GM19372 (cell line): ENCODE data around the gene NAP1L4.
A peak's percentile ranks its signal among the peaks of the same experiment; 100 is the strongest.

Experiments
- ATAC-seq: cut with Tn5 transposase; IDR thresholded peaks from one replicate; pipeline ENCODE4 v1.9.1; 2021; ENCODE audit warnings: mild to moderate bottlenecking, low read depth, moderate library complexity; ENCODE audit not compliant: unreplicated experiment

The NAP1L4 gene, protein sequence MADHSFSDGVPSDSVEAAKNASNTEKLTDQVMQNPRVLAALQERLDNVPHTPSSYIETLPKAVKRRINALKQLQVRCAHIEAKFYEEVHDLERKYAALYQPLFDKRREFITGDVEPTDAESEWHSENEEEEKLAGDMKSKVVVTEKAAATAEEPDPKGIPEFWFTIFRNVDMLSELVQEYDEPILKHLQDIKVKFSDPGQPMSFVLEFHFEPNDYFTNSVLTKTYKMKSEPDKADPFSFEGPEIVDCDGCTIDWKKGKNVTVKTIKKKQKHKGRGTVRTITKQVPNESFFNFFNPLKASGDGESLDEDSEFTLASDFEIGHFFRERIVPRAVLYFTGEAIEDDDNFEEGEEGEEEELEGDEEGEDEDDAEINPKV

DNA sequence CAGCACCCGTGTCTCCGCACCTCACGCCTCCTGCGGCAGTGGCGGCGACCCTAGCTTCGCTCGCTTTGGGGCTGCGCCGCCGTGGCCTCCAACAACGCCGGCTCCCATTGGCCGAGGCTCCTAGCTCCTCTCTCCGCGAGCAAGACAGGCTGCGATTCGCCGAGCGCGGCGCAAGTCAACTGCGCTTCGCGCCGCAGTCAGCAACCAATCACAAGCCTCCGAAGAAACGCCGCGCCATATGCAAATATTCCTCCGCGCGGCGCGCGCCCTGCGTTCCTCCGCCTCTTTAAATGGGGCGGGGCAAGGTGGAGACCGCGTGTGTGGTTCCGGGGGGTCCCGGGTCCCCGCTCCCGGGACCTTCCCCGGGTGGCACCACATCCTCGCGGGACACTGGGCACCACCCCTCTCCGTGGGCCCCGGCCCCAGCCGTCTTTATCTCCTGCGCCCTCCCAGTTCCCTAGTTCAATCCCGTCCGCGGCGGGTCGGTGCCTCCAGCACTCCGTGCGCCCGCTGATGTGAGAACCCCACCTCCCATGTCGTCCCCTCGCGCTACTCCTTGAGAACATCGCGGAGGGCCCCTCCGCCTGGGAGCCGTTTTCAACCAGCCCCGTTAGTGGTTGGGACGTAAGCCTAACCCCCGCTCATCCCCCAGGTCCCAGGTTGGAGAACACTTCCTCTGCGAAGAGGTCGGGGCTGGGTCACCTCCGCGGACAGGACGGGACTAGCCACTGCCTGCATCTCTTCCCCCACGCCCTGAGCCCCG is at the start of gene NAP1L4:
Gene NAP1L4 (minus strand): TSS at position 96 of the 763 bp plus-strand sequence. CDS start 13,109 bp downstream, outside the sequence.
- peak; percentile 84 for ATAC-seq

DNA sequence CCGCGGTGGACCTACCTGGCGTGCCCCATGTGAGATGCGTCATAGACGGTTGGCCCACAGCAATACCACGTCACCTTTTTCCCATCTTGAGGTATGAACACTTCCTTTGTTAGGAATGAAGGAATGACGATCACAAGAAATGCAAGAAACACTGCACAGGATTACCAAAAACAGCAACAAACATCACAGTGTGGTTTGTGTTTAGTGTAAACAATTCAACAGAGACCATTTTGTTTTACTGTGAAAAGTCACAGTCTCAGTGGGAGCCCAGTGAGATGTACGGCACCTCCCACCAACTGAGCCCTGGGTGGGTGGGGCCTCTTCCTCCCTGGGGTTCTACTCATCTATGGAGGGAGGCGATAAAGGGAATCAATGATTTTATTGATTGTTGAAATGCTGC is 48.8 kb upstream of the NAP1L4 start:
- ATAC-seq = no peak

DNA sequence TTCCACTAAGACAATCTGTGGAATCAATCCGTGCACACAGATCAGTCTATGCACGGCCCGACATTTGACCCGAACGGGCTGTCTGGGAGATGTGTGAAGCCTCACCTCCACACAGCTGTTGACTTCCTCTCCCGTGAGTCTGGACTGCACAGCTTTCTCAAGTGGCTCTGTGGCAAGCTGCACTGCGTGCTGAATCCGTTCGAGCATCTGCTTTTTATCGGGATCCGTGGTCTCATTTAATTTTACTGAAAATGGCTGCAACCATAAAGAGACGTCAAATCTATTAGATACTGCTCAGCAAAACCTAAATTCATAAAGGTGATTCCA is 45.8 kb upstream of the NAP1L4 start:
- no peak for ATAC-seq

DNA sequence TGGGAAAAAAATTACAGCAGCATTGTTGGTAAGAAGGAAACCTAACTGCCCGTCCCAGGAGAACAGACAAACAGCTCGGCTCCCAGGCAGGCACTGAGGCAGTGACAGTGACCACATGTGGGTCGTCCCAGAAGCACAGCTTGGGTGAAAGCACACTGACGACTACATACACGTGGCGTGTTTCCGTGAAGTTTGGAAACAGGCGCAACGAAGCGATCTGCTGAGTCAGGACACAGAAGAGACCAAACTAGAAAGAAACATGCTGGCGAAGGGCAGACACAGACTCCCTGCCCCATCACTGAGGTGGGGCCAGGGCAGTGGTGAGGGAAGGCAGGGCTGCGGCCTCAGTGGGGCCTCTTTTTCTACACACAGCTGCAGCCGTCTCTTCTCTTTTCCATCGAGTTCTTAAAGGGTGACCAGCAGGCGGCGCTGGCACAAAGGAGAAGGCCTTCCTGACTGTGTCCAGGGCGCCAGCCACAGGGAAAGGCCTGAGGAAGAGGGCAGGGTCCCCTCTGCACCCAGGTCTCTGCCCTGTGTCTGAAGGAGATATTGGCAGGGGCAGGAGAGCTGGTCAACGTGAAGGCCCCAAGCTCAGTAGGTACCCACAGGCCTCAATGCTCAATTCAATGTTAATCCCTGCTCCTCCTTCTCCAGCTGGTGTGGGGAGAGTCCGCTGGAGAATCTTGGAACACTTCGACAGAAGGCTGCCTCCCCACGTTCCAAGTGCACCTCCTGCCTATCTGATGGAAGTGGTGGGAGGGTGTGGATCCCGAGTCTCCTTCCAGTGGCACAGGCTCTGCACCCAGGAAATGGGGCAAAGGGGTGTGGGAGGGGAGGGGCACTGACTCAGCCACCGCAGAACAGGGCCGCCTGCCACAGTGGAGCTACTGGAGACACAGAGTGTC is 45.2 kb upstream of the NAP1L4 start:
- ATAC-seq = no peak

DNA sequence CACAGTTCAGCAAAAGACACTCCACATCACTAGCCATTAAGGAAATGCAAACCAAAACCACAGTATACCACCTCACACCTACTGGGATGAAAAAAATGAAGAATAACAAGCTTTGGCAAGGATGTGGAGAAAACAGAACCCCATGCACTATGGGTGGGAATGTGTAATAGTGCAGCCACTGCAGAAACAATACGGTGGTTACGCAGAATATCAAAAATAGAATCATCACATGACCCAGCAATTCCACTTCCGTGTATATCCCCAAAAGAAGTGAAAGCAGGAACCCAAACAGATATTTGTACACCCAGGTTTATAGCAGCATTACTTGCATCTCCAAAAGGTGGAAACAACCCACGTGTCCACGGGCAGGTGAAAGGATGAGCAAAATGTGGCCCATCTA is 44.3 kb upstream of the NAP1L4 start:
- ATAC-seq = no peak

DNA sequence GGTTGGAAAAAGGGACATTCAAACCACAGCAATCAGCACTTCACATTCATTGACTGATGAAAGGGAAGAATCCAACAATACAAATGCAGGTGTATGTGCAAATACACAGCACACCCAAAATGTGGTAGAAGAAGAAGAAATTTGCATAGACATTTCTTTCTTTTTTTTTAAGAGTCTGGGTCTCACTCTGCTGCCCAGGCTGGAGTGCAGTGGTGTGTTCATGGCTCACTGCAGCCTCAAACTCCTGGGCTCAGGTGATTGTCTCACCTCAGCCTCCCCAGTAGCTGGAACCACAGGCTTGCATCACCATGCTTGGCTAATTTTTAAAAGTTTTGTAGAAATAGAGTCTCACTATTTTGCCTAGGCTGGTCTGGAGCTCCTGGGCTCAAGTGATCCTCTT is 43.2 kb upstream of the NAP1L4 start:
- no peak for ATAC-seq

DNA sequence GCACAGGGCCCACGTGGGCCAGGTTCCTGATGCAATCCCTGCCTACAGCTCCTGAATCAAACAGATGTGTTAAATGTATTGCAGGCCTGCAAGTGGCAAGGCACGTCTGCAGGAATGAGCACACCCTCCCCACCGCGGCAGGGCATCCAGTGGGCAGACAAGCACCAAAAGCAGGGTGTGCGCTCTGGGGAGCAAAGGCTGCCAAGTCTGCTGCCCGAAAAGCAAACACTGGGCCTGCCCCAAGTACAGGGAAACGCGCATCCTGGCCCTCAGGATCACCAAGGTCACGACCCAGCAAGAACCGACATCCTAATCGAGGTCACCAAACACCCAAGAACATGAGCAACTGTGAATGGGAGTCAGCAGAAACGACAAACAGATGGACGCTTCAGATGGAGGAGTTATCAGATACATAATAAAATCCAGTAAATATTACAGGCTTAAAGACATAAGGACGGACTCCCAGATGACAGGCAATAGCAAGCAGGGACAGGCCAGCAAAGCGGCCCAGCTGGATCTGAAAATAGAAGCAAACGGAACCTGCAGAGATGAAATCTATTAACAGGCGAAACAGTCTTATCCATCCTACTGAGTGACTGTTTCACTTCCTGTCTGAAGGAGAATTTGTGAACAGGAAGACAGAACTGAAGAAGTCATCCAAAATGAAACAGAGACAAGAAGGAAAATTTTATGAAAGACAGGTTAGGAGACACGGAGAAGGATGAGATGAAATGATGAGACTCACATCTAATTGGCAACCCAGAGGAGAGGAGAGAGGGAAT is 38.4 kb upstream of the NAP1L4 start:
- no peak for ATAC-seq

DNA sequence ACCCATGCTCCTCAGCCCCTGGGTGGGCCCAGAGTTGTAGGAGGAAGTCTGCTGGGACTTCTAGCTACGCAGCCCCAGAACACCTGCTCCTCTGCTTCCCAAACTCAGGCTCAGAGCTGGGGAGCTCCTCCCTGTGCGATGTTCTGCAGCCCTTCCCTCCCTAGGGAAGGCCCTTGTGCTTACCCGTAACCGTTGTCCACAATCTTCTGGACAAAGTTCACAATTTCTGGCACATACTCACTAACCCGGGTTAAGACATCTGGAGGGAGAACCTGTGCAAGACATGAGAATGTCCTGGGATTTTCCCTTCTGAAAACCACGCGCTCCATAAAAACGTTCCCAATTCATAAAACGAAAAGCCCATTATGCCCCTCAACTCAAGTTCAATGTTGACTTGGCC is 36.7 kb upstream of the NAP1L4 start:
- no peak for ATAC-seq

DNA sequence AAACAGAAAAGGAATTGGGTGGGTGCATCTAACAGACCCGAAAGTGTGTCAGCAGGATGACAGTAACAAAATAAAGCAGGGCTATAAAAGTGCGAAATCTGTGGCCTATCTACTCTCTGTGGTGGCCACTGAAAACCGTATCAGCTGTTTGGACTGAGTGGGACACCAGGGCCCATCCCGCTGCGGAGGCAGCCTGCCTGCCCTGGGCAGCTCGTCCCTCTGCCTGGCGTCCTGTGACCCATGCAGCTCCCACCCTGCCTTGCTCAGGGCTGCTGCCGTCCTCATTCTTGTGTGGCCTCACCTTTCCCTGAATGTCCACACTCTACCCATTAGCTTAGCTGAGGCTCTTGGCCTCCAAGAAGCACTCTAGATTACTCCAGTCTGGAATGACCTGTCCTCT is 34.7 kb upstream of the NAP1L4 start:
- no peak for ATAC-seq

DNA sequence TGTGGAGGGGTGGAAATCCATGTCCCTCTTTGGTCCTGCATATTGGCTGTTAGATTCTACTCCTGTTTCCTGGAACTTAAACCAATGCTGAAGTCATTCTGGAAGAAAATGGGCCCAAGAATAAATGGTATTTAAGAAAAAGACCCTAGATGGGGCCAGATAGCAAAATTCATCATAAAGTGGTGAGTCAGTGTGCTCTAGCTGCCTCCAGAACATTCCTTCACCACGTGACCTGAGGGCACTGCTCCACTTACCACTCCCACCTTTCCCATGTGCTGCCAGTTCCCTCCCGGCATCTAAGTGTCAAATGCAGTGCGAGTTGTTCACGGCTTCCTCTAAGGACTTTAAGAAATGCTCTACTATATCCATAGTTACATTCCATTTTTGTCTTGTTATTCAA is 30.9 kb upstream of the NAP1L4 start:
- ATAC-seq = no peak

DNA sequence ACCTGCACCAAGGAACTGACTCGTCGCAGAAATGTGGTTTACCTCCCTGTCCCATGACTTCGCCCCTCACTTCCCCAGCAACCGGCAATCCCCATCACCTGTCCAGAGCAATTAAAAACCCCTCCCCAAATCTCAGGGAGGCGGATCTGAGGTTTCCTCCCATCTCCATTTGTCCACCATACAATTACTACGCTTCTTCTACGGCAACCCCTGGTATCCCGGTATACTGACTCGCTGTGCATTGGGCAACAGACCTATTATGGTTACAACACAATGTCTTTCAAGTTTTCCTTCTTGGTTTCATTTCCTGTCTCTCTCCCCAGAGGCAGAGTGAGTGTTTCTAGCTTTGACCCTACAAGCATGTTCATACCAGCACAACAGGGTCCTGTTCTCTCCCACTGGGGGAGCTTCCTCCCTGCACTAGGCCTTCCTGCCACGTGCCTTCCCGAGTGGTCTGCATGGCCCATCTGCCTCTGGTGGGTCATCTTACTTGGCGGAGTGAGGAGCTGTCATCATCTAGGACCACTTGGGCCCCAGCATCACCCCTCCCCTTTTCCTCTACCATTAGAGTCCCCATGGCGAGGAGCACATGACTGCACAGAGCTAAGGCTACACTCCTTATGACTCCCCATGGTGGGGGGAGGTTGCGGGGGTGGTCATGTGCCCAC is 30.3 kb upstream of the NAP1L4 start:
- ATAC-seq = no peak

DNA sequence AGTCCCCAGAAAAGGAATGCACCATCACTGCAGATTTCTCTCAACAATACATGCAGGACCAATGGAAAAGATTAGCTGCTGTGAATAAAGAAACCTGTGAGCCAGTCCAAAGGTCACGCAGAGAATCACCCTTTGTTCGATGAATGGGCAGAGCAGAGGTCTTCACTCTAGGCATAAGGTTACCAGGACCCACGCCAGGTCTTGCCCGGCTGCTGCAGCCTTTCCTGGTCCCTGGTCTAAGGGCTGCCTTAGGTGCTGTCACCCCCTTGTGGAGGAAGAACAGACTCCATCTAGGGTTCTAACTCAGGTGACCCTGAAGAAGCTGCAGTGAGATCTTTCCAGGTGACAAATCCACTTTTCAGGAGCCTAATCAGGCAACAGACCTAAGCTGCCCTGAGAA is 29.0 kb upstream of the NAP1L4 start:
- no peak for ATAC-seq

DNA sequence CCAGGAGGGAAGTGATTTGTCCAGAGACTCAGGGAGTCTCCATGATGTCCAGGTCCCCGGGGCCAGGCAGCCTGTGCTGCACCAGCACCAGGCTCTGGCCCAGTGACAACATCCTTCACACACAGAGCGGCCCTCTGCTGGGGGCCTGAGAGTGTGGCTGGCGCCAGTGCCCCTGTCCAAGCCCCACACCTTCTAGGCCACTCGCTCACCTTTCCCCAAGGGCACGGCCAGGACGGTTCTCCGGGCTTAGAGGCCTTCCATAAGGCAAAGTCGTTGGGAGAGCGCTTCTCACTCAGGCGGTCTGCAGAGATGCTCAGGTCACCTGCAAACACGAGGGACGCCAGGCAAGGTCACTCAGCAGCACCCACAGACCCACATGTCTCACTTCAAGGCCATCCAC is 27.9 kb upstream of the NAP1L4 start:
- no peak for ATAC-seq

DNA sequence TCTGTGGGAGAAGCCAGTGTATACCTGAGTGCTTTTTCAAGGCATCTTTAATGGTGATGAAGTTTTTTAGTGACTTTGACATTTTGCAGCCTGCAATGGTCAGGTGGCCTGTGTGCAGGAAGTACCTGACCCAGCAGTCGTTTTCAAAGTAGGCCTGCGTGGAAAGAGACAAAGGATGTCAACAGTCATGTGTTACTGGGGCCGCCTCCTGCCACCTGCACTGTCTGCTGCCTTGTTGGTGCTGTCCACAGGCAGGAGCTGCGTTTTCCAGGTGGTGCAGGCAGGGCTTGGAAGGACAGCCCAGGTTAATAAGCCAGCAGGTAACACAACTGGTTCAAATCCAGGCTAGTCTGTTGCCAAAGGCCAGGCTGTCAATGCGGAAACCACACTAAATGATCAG is 26.5 kb upstream of the NAP1L4 start:
- no peak for ATAC-seq

DNA sequence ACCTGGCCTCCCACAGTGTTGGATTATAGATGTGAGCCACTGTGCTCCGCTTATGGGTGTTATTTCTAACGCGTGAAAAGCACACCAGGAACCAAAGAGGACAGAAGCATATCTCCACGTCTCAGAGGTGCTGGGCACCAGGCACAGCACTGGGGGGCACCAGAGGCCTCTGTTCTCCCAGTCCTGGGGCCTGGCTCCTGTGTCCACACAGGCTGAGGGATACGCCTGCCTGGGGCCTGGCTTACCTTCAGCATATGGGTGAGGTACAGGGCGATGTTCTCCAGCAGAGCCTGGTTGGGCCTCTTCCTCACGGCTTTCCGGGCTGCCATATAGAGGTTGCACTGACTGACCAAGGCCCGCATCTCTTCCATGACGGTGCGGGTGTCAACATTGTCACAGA is 24.7 kb upstream of the NAP1L4 start:
- ATAC-seq = no peak

DNA sequence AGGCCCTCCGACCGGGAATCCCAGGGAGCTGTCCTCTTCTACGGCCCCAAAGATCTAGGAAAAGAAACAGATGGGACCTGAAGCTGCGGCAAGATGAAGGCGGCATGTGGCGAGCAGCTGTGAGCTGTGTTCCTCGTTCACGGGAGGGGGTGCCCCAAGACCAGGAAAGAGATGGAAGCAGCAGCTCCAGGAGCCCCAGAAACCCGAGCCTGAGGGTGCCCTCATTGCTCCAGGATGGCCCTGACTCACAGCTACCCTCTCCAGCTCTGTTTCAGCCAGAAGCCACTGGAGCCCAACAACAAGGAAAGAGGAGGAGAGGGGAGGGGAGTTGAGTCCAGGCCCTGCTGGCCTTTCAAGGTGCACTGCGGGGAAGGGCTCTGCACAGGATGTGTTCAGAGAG is 23.7 kb upstream of the NAP1L4 start:
- ATAC-seq = no peak

DNA sequence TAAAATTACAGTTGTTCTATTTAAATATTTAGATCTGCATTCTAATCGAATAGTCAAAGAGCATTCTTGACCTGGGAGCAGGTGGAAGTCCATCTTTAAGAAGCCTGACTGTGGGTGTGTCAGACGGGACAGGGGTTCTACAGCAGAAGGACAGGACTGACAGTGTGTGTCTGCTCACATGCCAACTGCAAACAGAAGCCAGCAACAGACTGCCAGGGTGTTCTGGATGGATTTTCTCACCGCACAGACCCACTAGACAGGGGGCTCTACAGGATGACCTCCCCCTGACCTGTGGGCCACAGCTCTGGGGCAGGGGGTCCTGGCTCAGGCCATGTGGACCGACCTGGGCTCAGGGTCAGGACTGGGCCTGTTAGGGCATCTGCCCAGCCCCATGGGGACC is 22.8 kb upstream of the NAP1L4 start:
- ATAC-seq = no peak

DNA sequence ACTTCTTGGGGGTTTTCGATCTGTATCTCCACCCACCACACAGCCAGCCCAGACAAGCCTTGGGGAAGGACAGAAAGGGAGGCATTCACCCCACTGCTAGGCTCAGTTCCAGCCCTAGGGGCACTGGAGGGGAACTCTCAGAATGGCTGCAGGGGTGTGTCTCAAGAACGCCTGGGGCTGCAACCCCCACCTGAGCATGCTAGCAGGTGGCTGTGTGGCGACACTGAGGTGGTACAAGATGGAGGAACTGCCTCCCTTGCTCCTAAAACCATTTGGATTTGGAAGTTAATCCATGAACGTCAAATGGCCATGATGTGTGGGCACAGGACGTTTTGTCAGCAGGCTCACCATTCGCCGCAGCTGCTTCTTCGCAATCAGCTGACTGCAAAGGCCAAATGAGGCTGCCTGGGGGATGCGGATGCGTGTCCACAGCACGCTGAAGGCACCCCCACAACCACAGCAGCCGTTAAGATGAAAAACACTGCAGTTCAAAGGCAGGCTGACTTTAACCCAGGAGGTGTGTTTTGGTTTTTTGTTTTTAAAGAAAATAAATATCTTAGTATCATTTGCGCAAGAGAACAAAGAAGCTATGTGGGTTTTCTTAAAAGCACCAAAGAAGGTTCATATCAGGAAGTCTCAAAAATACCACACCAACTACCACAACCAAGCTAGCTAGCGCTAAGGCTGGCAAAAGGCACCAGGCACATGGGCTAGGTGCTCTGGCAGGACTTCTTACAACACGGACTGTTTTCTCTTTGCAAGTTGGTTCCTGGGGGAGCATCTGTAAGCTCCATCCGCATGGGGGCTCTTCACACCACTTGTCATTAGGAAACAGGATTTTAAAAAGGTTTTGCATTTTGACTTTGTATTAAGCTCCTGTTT is 22.2 kb upstream of the NAP1L4 start:
- ATAC-seq = no peak
